Right cardiac atrium (tissue), 5 donors: Measurements from ENCODE around the gene SLC25A44. TPM values are rescaled to one million over a fixed set of nuclear protein-coding genes. Genes with fewer than 3 reads are reported as not detected.
"Not testable (repeated sequence)": the region's sequence is repeated elsewhere in the genome, so short reads cannot be mapped to it uniquely, and the experiment has no call there.

ENCODE experiments used
- ATAC-seq, 2 donors: fragments of 200-7000 bp; cut with Tn5 transposase; one replicate each; pipeline versions ENCODE4 v1.8.0 to v1.9.1; 2020; ENCODE audit warnings: moderate library complexity in 2 of 2, mild to moderate bottlenecking in 1 of 2
- DNase-seq, 3 donors: peaks; one replicate each; pipeline ENCODE4 v3.0.0-alpha.2; 2020
- H3K27ac ChIP-seq: one replicate; pipeline ENCODE4 v1.5.1; 2013; ENCODE audit warnings: mild to moderate bottlenecking, low read length, control low read depth, moderate library complexity
- H3K27me3 ChIP-seq: one replicate; pipeline ENCODE4 v1.6.1; 2013; ENCODE audit not compliant: control insufficient read depth, insufficient read depth
- H3K4me1 ChIP-seq: one replicate; pipeline ENCODE4 v1.6.1; 2013; ENCODE audit warnings: low read length; ENCODE audit not compliant: control insufficient read depth, insufficient read depth
- H3K4me3 ChIP-seq: one replicate; pipeline ENCODE4 v1.5.1; 2013; ENCODE audit warnings: low read length, control low read depth
- H3K9me3 ChIP-seq: one replicate; pipeline ENCODE4 v1.6.1; 2013; ENCODE audit warnings: low read length; ENCODE audit not compliant: control insufficient read depth
- WGBS: extraction: QIAGEN DNeasy Blood & Tissue Kit; methylation state at CpG from one replicate; pipeline ENCODE4 v1.1.7; 2013; 5-methylcytosine and 5-hydroxymethylcytosine counted together
- intact Hi-C, 4 donors: fragments of 100-400 bp; cut with DNase I; formaldehyde crosslinking; loops; one replicate each; pipeline versions ENCODE4 v1.11.0 to v1.14.0; 2022 to 2023
- polyA plus RNA-seq: library from polyadenylated mRNA; stranded (reverse); fragments of 200-250 nt; gene quantifications from one replicate; pipeline ENCODE4 v1.2.3, GENCODE V29; 2013
- total RNA-seq, 4 donors: library from RNA; stranded (reverse); fragmentation: NEBNext Ultra II Directional; extraction: Animal tissue kit (Norgen Biotek cat#: 25700); gene quantifications; one replicate each; pipeline ENCODE4 v1.2.1, GENCODE V29; 2021
- donor health status: healthy with polysubstance abuse.
- donor health status: DM: no; HTN: yes; CAD: no.
- donor health status: DM: no; HTN: no; CAD: no.
- donor health status: DM: no; HTN: yes; CAD: no; lungs with severe emphysema.
- donor health status: DM: yes; HTN: yes; CAD: no.

Gene SLC25A44
- total and polyA plus RNA-seq, 5 donors = 8.6 to 21.5 (median 15.3) TPM

DNA sequence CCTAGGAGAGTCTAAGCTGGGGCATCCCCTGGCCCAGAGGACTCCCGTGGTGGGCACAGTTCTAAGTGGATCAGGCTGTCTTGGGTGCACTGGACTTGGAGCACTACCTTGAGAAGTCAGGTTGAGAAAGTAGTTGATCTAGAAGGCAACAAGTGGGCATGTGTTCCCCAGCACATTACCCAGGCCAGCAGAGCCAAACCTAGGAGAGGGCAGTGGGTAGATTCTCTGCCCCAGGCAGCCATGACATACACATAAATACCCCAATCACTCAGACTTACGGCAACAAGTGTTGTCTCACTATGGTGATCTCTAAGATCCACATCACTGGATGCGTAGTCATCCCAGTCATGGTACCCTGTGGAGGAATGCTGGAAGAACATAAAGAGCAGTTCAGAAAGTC is 17.3 kb downstream of the SLC25A44 start:
- Histone ChIP-seq H3K4me3 (no peak overlapping the region), H3K4me1 (peaks cover 2% of the 10 kb centered on the region), H3K27me3 (no peaks in the 10 kb centered on the region), H3K9me3 (no peaks in the 10 kb centered on the region), H3K27ac (no peak overlapping the region)
- intact Hi-C loops = no loop called here
- DNase-seq (no peak), ATAC-seq (no peak)
- WGBS = 92% methylated on average over 3 of the region's 3 CpGs

DNA sequence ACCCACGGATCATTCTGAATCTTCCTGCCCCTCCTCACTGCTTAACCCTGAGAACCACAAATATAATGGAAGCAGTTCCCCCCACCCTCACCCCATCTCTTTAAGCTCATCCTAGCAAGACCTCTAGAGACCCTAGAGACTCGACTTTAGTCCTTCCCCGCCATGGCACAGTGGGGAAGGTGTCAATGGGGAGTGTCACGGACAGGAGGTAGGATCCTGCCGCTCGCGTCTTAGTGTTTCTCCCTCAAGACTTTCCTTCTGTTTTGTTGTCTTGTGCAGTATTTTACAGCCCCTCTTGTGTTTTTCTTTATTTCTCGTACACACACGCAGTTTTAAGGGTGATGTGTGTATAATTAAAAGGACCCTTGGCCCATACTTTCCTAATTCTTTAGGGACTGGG is 18.2 kb downstream of the SLC25A44 start:
- WGBS = 78% methylated on average over 9 of the region's 9 CpGs
- H3K4me3 ChIP-seq = peak overlapping the region; percentile 30
- no peak for ATAC-seq
- no peaks in the 10 kb centered on the region for H3K9me3 ChIP-seq
- H3K27me3 ChIP-seq = no peaks in the 10 kb centered on the region
- peaks cover 2% of the 10 kb centered on the region for H3K4me1 ChIP-seq
- peak overlapping the region; percentile 29 for H3K27ac ChIP-seq
- intact Hi-C loops = no loop called here
- peak in 1 of 3 donors; percentile 51 for DNase-seq

DNA sequence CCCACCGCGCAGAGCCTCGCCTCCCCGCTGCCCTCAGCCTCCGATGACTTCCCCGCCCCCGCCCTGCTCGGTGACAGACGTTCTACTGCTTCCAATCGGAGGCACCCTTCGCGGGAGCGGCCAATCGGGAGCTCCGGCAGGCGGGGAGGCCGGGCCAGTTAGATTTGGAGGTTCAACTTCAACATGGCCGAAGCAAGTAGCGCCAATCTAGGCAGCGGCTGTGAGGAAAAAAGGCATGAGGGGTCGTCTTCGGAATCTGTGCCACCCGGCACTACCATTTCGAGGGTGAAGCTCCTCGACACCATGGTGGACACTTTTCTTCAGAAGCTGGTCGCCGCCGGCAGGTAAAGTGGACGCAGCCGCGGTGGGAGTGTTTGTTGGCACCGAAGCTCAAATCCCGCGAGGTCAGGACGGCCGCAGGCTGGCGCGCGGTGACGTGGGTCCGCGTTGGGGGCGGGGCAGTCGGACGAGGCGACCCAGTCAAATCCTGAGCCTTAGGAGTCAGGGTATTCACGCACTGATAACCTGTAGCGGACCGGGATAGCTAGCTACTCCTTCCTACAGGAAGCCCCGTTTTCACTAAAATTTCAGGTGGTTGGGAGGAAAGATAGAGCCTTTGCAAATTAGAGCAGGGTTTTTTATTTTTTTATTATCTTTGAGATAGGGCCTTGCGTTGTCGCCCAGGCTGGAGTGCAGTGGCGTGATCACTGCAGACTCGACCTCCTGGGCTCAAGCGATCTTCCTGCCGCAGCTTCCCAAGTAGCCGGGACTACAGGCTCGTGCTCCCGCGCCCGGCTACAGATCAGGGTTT is 19.1 kb downstream of the SLC25A44 start, which contains the start of gene PMF1:
TSS of gene PMF1 (plus strand) at position 175 of the 811 bp plus-strand sequence. CDS start at position 184, 9 bp downstream.
- intact Hi-C loops = no loop called here
- peak; percentile 98 for ATAC-seq

DNA sequence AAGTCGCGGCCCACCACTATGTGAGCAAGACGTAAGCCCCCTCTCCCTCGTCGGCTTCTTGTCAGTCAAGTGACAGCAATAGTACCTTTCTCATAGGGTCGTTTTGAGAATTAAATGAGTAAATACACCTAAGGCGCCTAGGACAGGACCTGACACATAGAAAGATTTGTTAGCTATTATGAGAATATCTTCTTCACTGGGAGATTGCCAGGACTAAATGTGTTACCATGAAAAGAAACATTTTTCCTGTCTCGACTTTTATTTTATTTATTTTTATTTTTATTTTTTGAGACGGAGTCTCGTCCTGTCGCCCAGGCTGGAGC is 19.7 kb downstream of the SLC25A44 start:
- DNase-seq (no peak), ATAC-seq (no peak)
- Histone ChIP-seq H3K9me3 (no peaks in the 10 kb centered on the region), H3K27me3 (no peaks in the 10 kb centered on the region), H3K4me3 (peak overlapping the region; percentile 30), H3K27ac (peak overlapping the region; percentile 93), H3K4me1 (peaks cover 4% of the 10 kb centered on the region)
- 16% methylated on average over 11 of the region's 11 CpGs for whole genome bisulfite sequencing
- intact Hi-C loops = no loop called here

More for the DNA sequence above, 19.1 kb downstream of the SLC25A44 start, which contains the start of gene PMF1:
- peak; percentile 97 to 99 (median 98) for DNase-seq
- WGBS = under 1% methylated on average over 61 of the region's 61 CpGs
- no peaks in the 10 kb centered on the region for H3K27me3 ChIP-seq
- peak within 1 kb of the TSS; percentile 93 for H3K27ac ChIP-seq
- no peaks in the 10 kb centered on the region for H3K9me3 ChIP-seq
- H3K4me1 ChIP-seq = peaks cover 2% of the 10 kb centered on the region
- peak within 1 kb of the TSS; percentile 30 for H3K4me3 ChIP-seq

DNA sequence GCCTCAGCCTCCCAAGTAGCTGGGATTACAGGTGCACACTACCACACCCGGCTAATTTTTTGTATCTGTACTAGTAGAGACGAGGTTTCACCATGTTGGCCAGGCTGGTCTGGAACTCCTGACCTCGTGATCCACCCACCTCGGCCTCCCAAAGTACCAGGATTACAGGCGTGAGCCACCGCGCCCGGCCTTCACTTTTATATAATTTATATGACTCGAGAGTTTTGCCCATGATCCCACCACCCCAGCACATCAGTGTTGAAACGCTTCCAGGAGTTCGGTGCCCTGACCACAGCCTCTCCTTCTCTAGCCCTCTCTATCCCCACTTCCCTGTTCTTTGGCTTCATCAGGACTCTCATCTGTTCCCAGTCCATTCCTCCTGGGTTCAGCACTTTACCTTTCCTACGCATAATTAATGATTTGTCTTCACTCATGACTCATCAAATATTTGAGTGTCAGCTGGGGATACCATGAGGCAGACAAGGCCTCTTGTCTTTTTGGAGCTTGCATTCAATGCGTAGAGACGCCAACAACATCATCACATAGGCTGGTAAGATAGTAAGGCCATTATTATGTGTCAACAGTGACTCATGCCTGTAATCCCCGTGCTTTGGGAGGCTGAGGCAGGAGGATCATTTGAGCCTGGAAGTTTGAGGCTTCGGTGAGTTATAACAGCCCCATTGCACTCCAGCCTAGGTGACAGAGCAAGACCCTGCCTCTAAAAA is 20.3 kb downstream of the SLC25A44 start:
- 83% methylated on average over 16 of the region's 16 CpGs for WGBS
- intact Hi-C loops = no loop called here
- DNase-seq = no peak

DNA sequence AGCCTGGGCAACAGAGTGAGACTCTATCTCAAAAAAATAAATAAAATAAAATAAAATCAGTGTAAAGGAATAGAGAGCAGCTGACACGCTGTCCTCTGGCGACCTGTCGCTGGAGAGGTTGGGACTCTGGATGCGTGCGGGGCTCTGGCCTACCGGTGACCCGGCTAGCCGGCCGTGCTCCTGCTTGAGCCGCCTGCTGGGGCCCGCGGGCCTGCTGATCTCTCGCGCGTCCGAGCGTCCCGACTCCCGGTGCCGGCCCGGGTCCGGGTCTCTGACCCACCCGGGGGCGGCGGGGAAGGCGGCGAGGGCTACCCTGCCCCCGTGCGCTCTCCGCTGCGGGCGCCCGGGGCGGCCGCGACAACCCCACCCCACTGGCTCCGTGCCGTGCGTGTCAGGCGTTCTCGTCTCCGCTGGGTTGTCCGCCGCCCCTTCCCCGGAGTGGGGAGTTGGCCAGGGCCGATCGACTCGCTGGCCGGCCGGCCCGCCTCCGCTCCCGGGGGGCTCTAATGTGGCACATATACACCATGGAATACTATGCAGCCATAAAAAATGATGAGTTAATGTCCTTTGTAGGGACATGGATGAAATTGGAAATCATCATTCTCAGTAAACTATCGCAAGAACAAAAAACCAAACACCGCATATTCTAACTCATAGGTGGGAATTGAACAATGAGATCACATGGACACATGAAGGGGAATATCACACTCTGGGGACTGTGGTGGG is 22.6 kb downstream of the SLC25A44 start:
- WGBS = 92% methylated on average over 55 of the region's 55 CpGs
- intact Hi-C loops, H3K27me3 ChIP-seq, H3K4me1 ChIP-seq, H3K4me3 ChIP-seq, ATAC-seq, H3K9me3 ChIP-seq, H3K27ac ChIP-seq: not testable (repeated sequence)
- peak in 1 of 3 donors; percentile 50 for DNase-seq

More for the DNA sequence above, 20.3 kb downstream of the SLC25A44 start:
- peak overlapping the region; percentile 16 for H3K27ac ChIP-seq
- H3K27me3 ChIP-seq = no peaks in the 10 kb centered on the region
- H3K4me1 ChIP-seq = peaks cover 4% of the 10 kb centered on the region
- H3K4me3 ChIP-seq = peak overlapping the region; percentile 30
- no peaks in the 10 kb centered on the region for H3K9me3 ChIP-seq
- ATAC-seq = no peak

DNA sequence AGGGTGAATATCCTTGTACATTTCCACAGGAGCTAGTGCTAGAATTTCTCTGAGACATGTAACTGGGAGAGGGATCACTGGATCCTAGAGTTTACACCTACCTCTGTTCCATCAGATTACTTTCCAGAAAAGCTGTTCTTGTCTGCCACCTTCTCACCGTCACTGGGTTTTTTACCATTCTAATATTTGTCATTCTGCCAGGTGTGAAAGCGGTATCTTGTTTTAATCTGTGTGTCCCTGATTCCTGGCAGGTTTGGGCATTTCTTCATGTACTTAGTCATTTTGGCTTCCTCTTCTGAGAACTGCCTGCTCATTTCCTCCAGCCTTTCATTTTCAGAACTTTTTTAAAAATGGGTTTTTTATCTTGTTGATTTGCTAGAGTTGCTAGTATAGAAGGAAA is 24.0 kb downstream of the SLC25A44 start:
- no peak overlapping the region for H3K27ac ChIP-seq
- no peak for DNase-seq
- no peaks in the 10 kb centered on the region for H3K9me3 ChIP-seq
- H3K4me3 ChIP-seq = no peak overlapping the region
- H3K4me1 ChIP-seq = peaks cover 2% of the 10 kb centered on the region
- no peak for ATAC-seq
- H3K27me3 ChIP-seq = no peaks in the 10 kb centered on the region
- WGBS = 33% methylated on average over 2 of the region's 2 CpGs
- intact Hi-C loops = loop anchor here in 1 of 4 donors (2.0 kb wide), 1 partner anchor 65 kb away; the partner anchor contains the start of gene SEMA4A

DNA sequence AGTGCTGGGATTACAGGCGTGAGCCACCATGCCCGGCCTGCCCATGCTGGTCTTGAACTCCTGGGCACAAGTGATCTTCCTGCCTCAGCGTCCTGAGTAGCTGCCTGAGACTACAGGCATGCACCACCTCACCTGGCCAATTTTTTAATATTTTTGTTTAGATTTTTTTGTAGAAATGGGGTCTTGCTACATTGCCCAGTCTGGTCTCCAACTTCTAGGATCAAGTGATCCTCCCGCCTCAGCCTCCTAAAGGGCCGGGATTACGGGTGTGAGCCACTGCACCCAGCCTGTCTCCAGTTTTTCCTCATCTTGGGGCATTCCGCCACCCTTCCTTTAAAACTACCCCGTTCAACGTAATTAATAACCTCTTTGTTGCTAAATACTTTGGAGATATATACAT is 26.3 kb downstream of the SLC25A44 start:
- DNase-seq (no peak), ATAC-seq (no peak)
- intact Hi-C loops = loop anchor here in 2 of 4 donors (5.0 to 10.0 kb wide), 3 partner anchors 83 to 133 kb away; no protein-coding TSS in a partner anchor
- Histone ChIP-seq H3K27me3 (no peaks in the 10 kb centered on the region), H3K27ac (no peak overlapping the region), H3K4me1 (peaks cover 2% of the 10 kb centered on the region), H3K4me3 (no peak overlapping the region), H3K9me3 (no peaks in the 10 kb centered on the region)
- WGBS = 97% methylated on average over 9 of the region's 9 CpGs

DNA sequence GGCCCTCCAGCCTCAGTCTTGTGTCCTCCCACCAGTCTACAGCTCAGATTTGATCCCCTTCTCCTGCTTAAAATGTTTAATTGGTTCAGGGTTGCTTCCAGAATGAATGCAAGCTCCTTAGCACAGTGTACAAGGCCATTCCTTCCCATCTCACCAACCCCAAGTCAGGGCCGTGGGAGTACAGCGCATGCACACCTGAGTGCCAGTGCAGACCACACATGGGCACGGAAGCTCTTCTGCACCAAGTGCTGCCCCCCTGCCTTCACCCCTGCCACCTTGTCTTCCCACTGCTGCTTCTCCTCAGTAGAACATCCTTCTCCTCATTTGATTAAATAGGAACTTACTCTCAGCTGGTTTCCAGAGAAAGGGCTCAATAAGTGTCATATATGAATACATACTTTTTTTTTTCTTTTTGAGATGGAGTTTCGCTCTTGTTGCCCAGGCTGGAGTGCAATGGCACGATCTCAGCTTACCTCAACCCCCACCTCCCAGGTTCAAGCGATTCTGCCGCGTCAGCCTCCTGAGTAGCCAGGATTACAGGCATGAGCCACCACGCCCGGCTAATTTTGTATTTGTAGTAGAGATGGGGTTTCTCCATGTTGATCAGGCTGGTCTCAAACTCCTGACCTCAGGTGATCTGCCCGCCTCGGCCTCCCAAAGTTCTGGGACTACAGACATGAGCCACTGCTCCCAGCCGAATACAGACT is 28.2 kb downstream of the SLC25A44 start:
- intact Hi-C loops = loop anchor here in 3 of 4 donors (2.0 to 10.0 kb wide), 4 partner anchors 85 to 135 kb away; no protein-coding TSS in a partner anchor
- no peak overlapping the region for H3K4me3 ChIP-seq
- ATAC-seq (no peak), DNase-seq (no peak)
- H3K4me1 ChIP-seq = peaks cover 2% of the 10 kb centered on the region
- WGBS = 93% methylated on average over 13 of the region's 13 CpGs
- no peaks in the 10 kb centered on the region for H3K9me3 ChIP-seq
- no peak overlapping the region for H3K27ac ChIP-seq
- H3K27me3 ChIP-seq = no peaks in the 10 kb centered on the region

DNA sequence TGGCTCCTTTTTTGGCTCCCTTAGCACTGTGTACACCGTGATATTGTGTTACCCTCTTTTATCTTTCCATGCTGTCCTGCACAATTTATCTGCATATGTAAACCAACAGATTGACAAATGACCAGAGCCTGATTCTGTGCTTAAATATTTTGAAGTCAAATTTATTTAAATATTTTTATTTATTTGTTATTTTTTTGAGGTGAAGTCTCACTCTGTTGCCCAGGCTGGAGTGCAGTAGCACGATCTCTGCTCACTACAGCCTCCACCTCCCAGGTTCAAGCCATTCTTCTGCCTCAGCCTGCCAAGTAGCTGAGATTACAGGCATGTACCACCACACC is 31.7 kb downstream of the SLC25A44 start:
- no peak overlapping the region for H3K27ac ChIP-seq

More for the DNA sequence above, 31.7 kb downstream of the SLC25A44 start:
- Histone ChIP-seq H3K9me3 (no peaks in the 10 kb centered on the region), H3K4me1 (no peaks in the 10 kb centered on the region), H3K27me3 (no peaks in the 10 kb centered on the region), H3K4me3 (no peak overlapping the region)
- 13% methylated on average over 2 of the region's 2 CpGs for WGBS
- DNase-seq (no peak), ATAC-seq (no peak)
- intact Hi-C loops = loop anchor here in 3 of 4 donors (2.0 to 10.0 kb wide), 4 partner anchors 78 to 135 kb away; no protein-coding TSS in a partner anchor
